Placental epithelial cell (primary cell): ENCODE measurements around the gene CCNC. TPM values are rescaled to one million over a fixed set of nuclear protein-coding genes. Genes with fewer than 3 reads are reported as not detected.

ENCODE experiments used
- small RNA-seq: library from RNA; depleted of rRNA; stranded (forward); fragments of <200 nt; gene quantifications from one replicate; pipeline ENCODE3, GENCODE V24; 2012
- total RNA-seq: library from RNA; depleted of rRNA; stranded (reverse); fragments of >200 nt; gene quantifications from 2 replicates; pipeline ENCODE4 v1.2.3, GENCODE V29; 2012

The CCNC gene, protein sequence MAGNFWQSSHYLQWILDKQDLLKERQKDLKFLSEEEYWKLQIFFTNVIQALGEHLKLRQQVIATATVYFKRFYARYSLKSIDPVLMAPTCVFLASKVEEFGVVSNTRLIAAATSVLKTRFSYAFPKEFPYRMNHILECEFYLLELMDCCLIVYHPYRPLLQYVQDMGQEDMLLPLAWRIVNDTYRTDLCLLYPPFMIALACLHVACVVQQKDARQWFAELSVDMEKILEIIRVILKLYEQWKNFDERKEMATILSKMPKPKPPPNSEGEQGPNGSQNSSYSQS
- total RNA-seq, result 99.3 and 129 TPM in 2 replicates

DNA sequence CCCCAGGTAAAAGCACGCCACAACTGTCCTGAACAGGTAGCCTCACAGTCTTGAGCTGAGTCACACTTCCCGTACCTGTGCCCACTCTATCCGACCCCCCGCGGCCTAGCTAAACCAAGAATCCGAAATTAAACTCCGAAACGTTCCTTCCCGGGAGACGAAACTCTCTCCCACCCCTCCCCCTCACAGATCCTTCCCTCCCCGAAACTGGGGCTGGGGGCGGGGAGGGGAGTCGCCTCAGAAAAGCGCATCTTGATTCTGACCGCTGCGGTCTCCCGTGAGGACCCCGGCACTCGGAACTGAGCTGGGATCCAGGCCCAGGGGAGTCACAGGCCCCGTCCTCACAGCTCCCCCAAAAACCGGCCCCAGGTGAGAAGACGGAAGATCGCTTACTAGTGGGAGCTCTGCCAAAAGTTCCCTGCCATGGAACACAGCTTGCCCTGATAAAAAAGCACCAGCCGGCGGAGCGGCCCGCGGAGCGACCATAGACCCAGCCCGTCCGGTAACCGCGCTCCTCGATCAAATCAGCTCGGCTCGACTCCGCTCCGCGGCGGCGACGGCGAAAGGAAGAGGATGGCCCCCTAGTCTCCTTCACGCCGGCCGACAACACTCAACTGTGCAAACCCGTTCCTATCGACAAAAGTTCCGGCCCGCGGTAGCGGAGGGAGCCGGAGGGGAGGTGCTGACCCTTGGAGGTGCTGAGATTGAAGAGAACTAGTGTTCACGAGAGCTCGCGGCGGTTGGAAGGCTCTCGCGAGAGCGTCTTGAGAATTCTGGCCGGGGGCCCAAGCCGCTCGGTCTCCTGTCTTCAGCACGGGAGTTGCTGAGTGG is at the start of gene CCNC:
CCNC (minus strand) TSS at position 558 of the 831 bp plus-strand sequence; CDS start at position 425, 133 bp downstream.

DNA sequence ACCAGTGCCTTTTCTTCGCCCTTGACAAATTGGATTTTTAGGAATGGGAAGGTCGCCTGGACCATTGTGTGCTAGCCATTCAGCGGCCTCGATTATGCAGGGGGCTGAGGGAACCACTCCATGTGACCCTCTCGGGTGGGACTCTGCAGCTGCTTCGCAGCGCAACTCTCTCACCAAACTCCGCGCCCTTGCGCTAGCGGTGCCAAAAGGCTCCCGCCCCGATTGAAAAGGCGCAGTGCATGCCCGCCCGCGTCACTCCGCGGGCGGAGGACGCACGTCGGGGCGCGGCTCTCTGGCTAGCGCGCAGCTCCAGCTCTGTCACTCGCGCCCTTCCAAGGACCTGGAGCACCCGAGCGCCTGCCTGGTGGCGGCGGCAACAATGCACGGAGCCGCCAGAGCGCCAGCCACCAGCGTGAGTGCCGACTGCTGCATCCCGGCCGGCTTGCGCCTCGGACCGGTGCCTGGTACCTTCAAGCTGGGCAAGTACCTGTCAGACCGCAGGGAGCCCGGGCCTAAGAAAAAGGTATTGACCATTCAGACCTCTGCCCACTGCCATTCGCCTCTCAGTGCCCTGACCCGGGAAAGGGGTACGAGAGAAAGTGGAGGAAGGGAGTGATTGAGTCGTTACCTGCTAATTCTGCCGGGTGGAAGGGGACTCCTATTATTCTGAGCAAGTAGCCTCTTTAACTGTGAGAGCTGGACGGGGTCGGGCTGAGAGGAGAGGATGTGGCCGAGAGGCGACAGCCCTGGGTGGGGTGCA is 38.4 kb upstream of the CCNC start, which contains the start of gene PRDM13:
PRDM13 (plus strand) TSS at position 178 of the 760 bp plus-strand sequence; CDS start at position 380, 202 bp downstream.

Small RNA genes within 50 kb of the gene (small RNA-seq; reads per million reads assigned to genes)
- not detected for gene RF00019

Other genes with a start within 250 kb of the CCNC start
- gene FAXC, start 219.0 kb downstream of the CCNC start, total RNA-seq, result 3.6 and 6.3 TPM in 2 replicates
- gene COQ3, start 174.5 kb downstream of the CCNC start, total RNA-seq, result 1.6 and 7.9 TPM in 2 replicates
- gene PNISR, start 143.4 kb downstream of the CCNC start, total RNA-seq, result 59.0 and 89.1 TPM in 2 replicates
- gene USP45, start 53.2 kb downstream of the CCNC start, total RNA-seq, result 10.6 and 12.0 TPM in 2 replicates
- not detected in 2 replicates for gene PRDM13, start 38.2 kb upstream of the CCNC start, total RNA-seq